SK-N-SH (cell line): ENCODE data around the gene SASH1. TPM values are rescaled to one million over a fixed set of nuclear protein-coding genes. Genes with fewer than 3 reads are reported as not detected.

Experiments used
- CTCF ChIA-PET: fragments of 300-600, 350-600 bp; formaldehyde crosslinking; extraction: SDS; loops from one replicate; lab custom pipeline; 2021; lab: Yijun Ruan, JAX
- POLR2A ChIA-PET: fragments of 350-600 bp; sonication (Branson Sonifier 250); formaldehyde crosslinking; extraction: SDS; loops from one replicate; lab custom pipeline; 2020; ENCODE audit warnings: antibody characterized with exemption, inconsistent platforms; lab: Yijun Ruan, JAX
- DNase-seq: peaks from one replicate; pipeline ENCODE4 v3.0.0; 2012
- H2AFZ ChIP-seq: fragments of 200-600 bp; sonication (generic); 2 replicates; pipeline ENCODE4 v1.8.1; 2016; ENCODE audit warnings: antibody characterized with exemption, mild to moderate bottlenecking, low read depth
- H3F3A ChIP-seq: fragments of 200-600 bp; sonication (generic); replicated peaks from 2 replicates; pipeline ENCODE3; 2016; ENCODE audit warnings: antibody characterized with exemption, mild to moderate bottlenecking; ENCODE audit not compliant: insufficient read depth
- H3K27ac ChIP-seq, 2 experiments: fragments of 200-500 bp in 1 of 2; fragments of 200-600 bp in 1 of 2; sonication (Bioruptor generic) in 1 of 2; sonication (generic), shearing (Covaris generic) in 1 of 2; 2 replicates each; pipeline versions ENCODE4 v1.5.1 to v1.6.1; 2014 to 2016; ENCODE audit warnings: low read depth in 2 of 2, inconsistent platforms in 1 of 2, low read length in 1 of 2, mild to moderate bottlenecking in 1 of 2, mixed read lengths in 1 of 2
- H3K27me3 ChIP-seq: fragments of 200-600 bp; sonication (generic), shearing (Covaris generic); 2 replicates; pipeline ENCODE4 v1.6.1; 2016; ENCODE audit warnings: mixed run types; ENCODE audit not compliant: insufficient read depth
- H3K36me3 ChIP-seq, 2 experiments: fragments of 200-500 bp in 1 of 2; fragments of 200-600 bp in 1 of 2; sonication (Bioruptor generic) in 1 of 2; sonication (generic) in 1 of 2; replicated peaks in 1 of 2; 2 replicates each; pipeline versions ENCODE3 to v1.5.1; 2014 to 2016; ENCODE audit warnings: low read length in 1 of 2, mild to moderate bottlenecking in 1 of 2; ENCODE audit not compliant: insufficient read depth in 2 of 2, control insufficient read depth in 1 of 2
- H3K4me1 ChIP-seq, 2 experiments: fragments of 200-500 bp in 1 of 2; fragments of 200-600 bp in 1 of 2; sonication (Bioruptor generic) in 1 of 2; sonication (generic), shearing (Covaris generic) in 1 of 2; 2 replicates each; pipeline versions ENCODE4 v1.5.1 to v1.6.1; 2014 to 2016; ENCODE audit warnings: low read depth in 1 of 2, low read length in 1 of 2, mixed run types in 1 of 2; ENCODE audit not compliant: insufficient read depth in 2 of 2, control insufficient read depth in 1 of 2
- H3K4me2 ChIP-seq: fragments of 200-600 bp; sonication (generic), shearing (Covaris generic); 2 replicates; pipeline ENCODE4 v1.6.1; 2017; ENCODE audit warnings: mixed run types
- H3K4me3 ChIP-seq, 2 experiments: fragments of 200-500 bp in 1 of 2; fragments of 200-600 bp in 1 of 2; sonication (Bioruptor generic) in 1 of 2; sonication (generic), shearing (Covaris generic) in 1 of 2; 2 replicates each; pipeline versions ENCODE4 v1.5.1 to v1.8.1; 2014 to 2016; ENCODE audit warnings: low read depth in 2 of 2, inconsistent platforms in 1 of 2, low read length in 1 of 2, mild to moderate bottlenecking in 1 of 2, mixed read lengths in 1 of 2, moderate library complexity in 1 of 2
- H3K79me2 ChIP-seq: fragments of 200-600 bp; sonication (generic); 2 replicates; pipeline ENCODE4 v1.8.1; 2017; ENCODE audit warnings: mild to moderate bottlenecking; ENCODE audit not compliant: insufficient read depth
- H3K9ac ChIP-seq: fragments of 200-600 bp; sonication (generic); 2 replicates; pipeline ENCODE4 v1.6.1; 2017; ENCODE audit warnings: mixed run types
- H3K9me2 ChIP-seq: fragments of 200-600 bp; sonication (generic); 2 replicates; pipeline ENCODE4 v1.6.1; 2017; ENCODE audit warnings: mixed run types
- H3K9me3 ChIP-seq: fragments of 200-600 bp; sonication (generic); 2 replicates; pipeline ENCODE4 v1.6.1; 2017; ENCODE audit warnings: mixed run types, mild to moderate bottlenecking, moderate library complexity
- H4K20me1 ChIP-seq: fragments of 200-600 bp; sonication (generic); 2 replicates; pipeline ENCODE4 v1.6.1; 2017; ENCODE audit warnings: mild to moderate bottlenecking, mixed run types; ENCODE audit not compliant: insufficient read depth
- CHD2 ChIP-seq: fragments of 150-350 bp; IDR thresholded peaks from 2 replicates; pipeline ENCODE4 v1.6.1; 2018; ENCODE audit warnings: low read length; ENCODE audit not compliant: partially characterized antibody
- CTCF ChIP-seq: fragments of 200-600 bp; sonication (generic); IDR thresholded peaks from 2 replicates; pipeline ENCODE4 v1.6.1; 2017; ENCODE audit warnings: antibody characterized with exemption, mild to moderate bottlenecking, moderate library complexity
- FOXM1 ChIP-seq: IDR thresholded peaks from 2 replicates; pipeline ENCODE4 v1.4.0; 2012; ENCODE audit warnings: low read depth, mild to moderate bottlenecking
- GABPA ChIP-seq: IDR thresholded peaks from 2 replicates; pipeline ENCODE4 v1.4.0; 2012; ENCODE audit warnings: low read depth, mild to moderate bottlenecking
- IRF3 ChIP-seq: fragments of 150-350 bp; IDR thresholded peaks from 2 replicates; pipeline ENCODE4 v1.6.1; 2016; ENCODE audit warnings: mild to moderate bottlenecking, low read depth, low read length
- NFIC ChIP-seq: IDR thresholded peaks from 2 replicates; pipeline ENCODE4 v1.4.0; 2012; ENCODE audit warnings: borderline replicate concordance
- RCOR1 ChIP-seq: fragments of 150-350 bp; IDR thresholded peaks from 2 replicates; pipeline ENCODE4 v1.6.1; 2017; ENCODE audit warnings: antibody characterized with exemption, low read length
- SMC3 ChIP-seq: IDR thresholded peaks from 2 replicates; pipeline ENCODE4 v1.6.1; 2012; ENCODE audit warnings: low read depth, low read length, improper control_type of control experiment
- TEAD4 ChIP-seq: IDR thresholded peaks from 2 replicates; pipeline ENCODE4 v1.4.0; 2012; ENCODE audit warnings: mild to moderate bottlenecking, borderline replicate concordance; ENCODE audit not compliant: insufficient read depth
- WGBS: methylation state at CpG from one replicate; pipeline ENCODE4 v1.1.6; 2017; ENCODE audit warnings: low lambda C conversion rate; 5-methylcytosine and 5-hydroxymethylcytosine counted together
- polyA plus RNA-seq, 3 experiments: library from polyadenylated mRNA; depleted of rRNA; stranded (reverse); fragments of >200 nt; gene quantifications; 2 replicates each; pipeline ENCODE4 v1.2.3, GENCODE V29; 2012

SASH1 gene
- polyA plus RNA-seq, 1 of the 3 experiments (the other 2 are of a cell fraction) = 19.8 TPM

- WGBS = 70% methylated on average over 10 of the region's 10 CpGs
These were observed 6.1 kb downstream of the SASH1 start for GRCh38 chr6:148348778-148349177.

GRCh38 chr6:148349466-148349865, 6.8 kb downstream of the SASH1 start:
- no peak overlapping the region for H3K27ac ChIP-seq
- WGBS = 72% methylated on average over 9 of the region's 9 CpGs

More at GRCh38 chr6:148348778-148349177, 6.1 kb downstream of the SASH1 start:
- POLR2A ChIA-PET = no interaction called here
- no peak for DNase-seq
- no peaks in the 10 kb centered on the region for H3K27me3 ChIP-seq
- no peaks in the 10 kb centered on the region for H3K9me2 ChIP-seq
- no peak overlapping the region for H3K4me2 ChIP-seq
- no peak for TF ChIP-seq FOXM1
- TF ChIP-seq SMC3 = no peak
- TF ChIP-seq RCOR1 = no peak
- TF ChIP-seq, all 33 proteins: peak for 0
- Histone ChIP-seq H3K79me2 (peaks cover 92% of the 10 kb centered on the region), H3K9me3 (no peaks in the 10 kb centered on the region), H3K4me3 (no peak overlapping the region), H3K36me3 (no peaks in the 10 kb centered on the region), H3K27ac (no peak overlapping the region), H3K4me1 (peaks cover 0 to 9% of the 10 kb centered on the region in 2 experiments; a peak in 1 of 4 replicates), H3K9ac (no peak overlapping the region), H4K20me1 (no peaks in the 10 kb centered on the region), H2AFZ (no peak overlapping the region), H3F3A (peaks cover 20% of the 10 kb centered on the region)
- CTCF ChIA-PET = no interaction called here

More at GRCh38 chr6:148349466-148349865, 6.8 kb downstream of the SASH1 start:
- Histone ChIP-seq H3K79me2 (peaks cover 92% of the 10 kb centered on the region), H3K4me2 (no peak overlapping the region), H3K4me3 (no peak overlapping the region), H4K20me1 (no peaks in the 10 kb centered on the region), H3K9ac (no peak overlapping the region), H2AFZ (no peak overlapping the region), H3K27me3 (no peaks in the 10 kb centered on the region), H3K36me3 (peaks cover 0 to 5% of the 10 kb centered on the region in 2 experiments), H3K9me2 (no peaks in the 10 kb centered on the region), H3K4me1 (peaks cover 0 to 9% of the 10 kb centered on the region in 2 experiments; a peak in 1 of 4 replicates), H3K9me3 (no peaks in the 10 kb centered on the region), H3F3A (peaks cover 24% of the 10 kb centered on the region)
- ChIA-PET CTCF (no interaction called here), POLR2A (no interaction called here)
- no peak for TF ChIP-seq CHD2
- TF ChIP-seq CTCF = no peak
- no peak for TF ChIP-seq TEAD4
- TF ChIP-seq SMC3 = no peak
- no peak for TF ChIP-seq GABPA
- TF ChIP-seq NFIC = no peak
- no peak for TF ChIP-seq IRF3
- DNase-seq = no peak
